HAP-1 (cell line): ENCODE measurements around the gene SLC2A5.
"Not testable (repeated sequence)": the region's sequence is repeated elsewhere in the genome, so short reads cannot be mapped to it uniquely, and the experiment has no call there.

ENCODE experiments used
- DNase-seq, 2 experiments: peaks; one replicate each; pipeline ENCODE4 v3.0.0-alpha.2; 2016 to 2020; ENCODE audit warnings: low spot score in 2 of 2
- H3K27me3 ChIP-seq: fragments of 250-450 bp; sonication (Bioruptor Pico); 2 replicates; pipeline ENCODE4 v1.5.1; 2020; ENCODE audit warnings: low read depth, mild to moderate bottlenecking, moderate library complexity
- H3K36me3 ChIP-seq: fragments of 250-450 bp; sonication (Bioruptor Pico); replicated peaks from 2 replicates; pipeline ENCODE4 v1.5.1; 2020; ENCODE audit warnings: mild to moderate bottlenecking
- H3K4me1 ChIP-seq: fragments of 250-450 bp; sonication (Bioruptor Pico); 2 replicates; pipeline ENCODE4 v1.5.1; 2020; ENCODE audit warnings: mild to moderate bottlenecking
- H3K4me3 ChIP-seq: fragments of 250-450 bp; sonication (Bioruptor Pico); 2 replicates; pipeline ENCODE4 v1.5.1; 2020; ENCODE audit warnings: mild to moderate bottlenecking, moderate library complexity
- H3K9me3 ChIP-seq: fragments of 250-450 bp; sonication (Bioruptor Pico); 2 replicates; pipeline ENCODE4 v1.5.1; 2020; ENCODE audit warnings: mild to moderate bottlenecking, moderate library complexity
- in situ Hi-C: fragments of 300-500 bp; cut with MboI; formaldehyde crosslinking; loops from 3 replicates; pipeline ENCODE4 v1.14.3; 2020; ENCODE audit warnings: low sequenced_read_pairs, inconsistent platforms, mixed read lengths

The SLC2A5 gene

DNA sequence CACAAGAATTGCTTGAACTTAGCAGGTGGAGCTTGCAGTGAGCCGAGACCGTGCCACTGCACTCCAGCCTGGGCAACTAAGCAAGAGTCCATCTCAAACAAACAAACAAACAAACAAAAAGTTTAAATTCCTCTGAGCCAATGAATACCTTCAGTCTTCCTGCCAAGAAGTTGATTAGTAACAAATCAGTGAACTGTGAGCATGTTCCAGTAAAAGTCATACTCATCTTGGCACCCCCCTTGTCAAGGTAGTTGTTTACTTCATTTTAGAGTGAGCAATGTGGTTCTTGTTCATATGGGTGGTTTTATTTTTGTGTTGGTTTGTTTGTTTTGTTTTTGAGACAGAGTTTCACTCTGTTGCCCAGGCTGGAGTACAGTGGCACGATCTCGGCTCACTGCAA is 25.2 kb downstream of the SLC2A5 start:
- Histone ChIP-seq H3K4me3 (no peak overlapping the region), H3K4me1 (no peaks in the 10 kb centered on the region), H3K36me3 (no peaks in the 10 kb centered on the region), H3K9me3 (no peaks in the 10 kb centered on the region), H3K27me3 (no peaks in the 10 kb centered on the region)
- in situ Hi-C loops: no loop called here
- DNase-seq: no peak

DNA sequence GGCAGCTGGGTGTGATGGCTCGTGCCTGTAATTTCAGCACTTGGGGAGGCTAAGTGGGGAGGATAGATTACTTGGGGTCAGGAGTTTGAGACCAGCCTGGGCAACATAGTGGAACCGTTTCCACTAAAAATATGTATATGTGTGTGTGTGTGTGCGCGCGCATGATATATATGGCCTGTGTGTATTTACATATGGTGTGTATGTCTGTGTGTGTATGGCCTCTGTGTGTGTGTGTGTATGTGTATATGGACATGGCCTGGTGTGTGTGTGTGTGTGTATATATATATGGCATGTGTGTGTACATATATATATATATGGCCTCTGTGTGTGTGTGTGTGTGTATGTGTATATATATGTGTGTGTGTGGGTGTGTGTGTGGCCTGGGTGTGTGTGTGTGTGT is 27.2 kb downstream of the SLC2A5 start:
- no peaks in the 10 kb centered on the region for H3K27me3 ChIP-seq
- in situ Hi-C loops: no loop called here
- no peaks in the 10 kb centered on the region for H3K9me3 ChIP-seq
- no peaks in the 10 kb centered on the region for H3K4me1 ChIP-seq
- no peak overlapping the region for H3K4me3 ChIP-seq
- no peak for DNase-seq
- no peaks in the 10 kb centered on the region for H3K36me3 ChIP-seq

DNA sequence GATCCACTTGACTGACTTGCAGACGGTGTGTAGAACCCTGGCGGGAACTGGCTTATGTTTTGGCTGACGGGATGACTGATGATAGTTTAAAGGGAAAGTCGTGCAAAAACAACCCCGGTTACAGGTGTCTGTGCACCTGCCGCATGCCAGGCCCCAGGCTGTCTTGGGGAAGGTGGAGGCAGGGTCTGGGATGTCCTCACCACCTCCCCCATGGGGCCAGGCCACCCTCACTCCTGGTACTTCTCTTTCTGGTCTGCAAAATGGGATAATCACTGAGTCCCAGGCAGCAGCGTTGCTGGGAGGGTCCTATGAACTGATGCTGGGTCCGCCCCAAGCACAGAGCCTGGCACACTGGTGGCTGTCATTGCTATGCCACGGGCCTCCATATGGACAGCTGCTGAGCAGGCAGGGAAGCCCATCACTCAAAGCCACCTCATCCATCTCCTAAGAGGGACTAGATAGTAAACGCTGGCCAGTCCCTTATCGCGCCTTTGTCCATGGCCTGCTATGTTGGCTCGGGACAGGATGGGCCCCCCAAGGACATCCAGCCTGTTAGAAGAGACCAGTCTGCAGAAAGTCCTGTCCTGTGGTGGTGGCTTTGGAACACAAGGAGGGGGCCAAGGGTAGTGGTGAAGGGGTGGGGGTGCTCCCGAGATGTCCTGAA is 28.2 kb downstream of the SLC2A5 start:
- no peaks in the 10 kb centered on the region for H3K36me3 ChIP-seq
- H3K4me1 ChIP-seq: no peaks in the 10 kb centered on the region

DNA sequence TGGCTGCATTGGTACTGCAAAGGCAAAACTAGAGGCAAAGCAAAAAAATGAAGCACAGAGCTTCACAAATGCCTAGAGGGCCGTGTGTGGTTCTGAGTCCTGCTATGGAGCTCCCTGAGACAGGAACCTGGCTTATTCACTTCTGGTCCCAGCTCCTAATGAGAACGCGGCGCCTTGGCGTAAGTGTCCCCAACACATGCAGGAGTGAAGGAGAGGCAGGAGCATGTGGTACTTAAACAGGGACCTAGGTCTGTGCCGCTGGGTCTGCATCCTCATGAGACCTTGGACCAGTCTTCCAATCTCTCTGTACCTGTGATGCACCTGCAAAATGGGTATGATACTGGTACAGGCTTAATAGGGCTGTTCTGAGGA is 28.8 kb downstream of the SLC2A5 start:
- DNase-seq: no peak
- no peaks in the 10 kb centered on the region for H3K27me3 ChIP-seq
- H3K9me3 ChIP-seq: no peaks in the 10 kb centered on the region
- in situ Hi-C loops: no loop called here
- no peaks in the 10 kb centered on the region for H3K36me3 ChIP-seq
- no peak overlapping the region for H3K4me3 ChIP-seq
- no peaks in the 10 kb centered on the region for H3K4me1 ChIP-seq

More for the DNA sequence above, 28.2 kb downstream of the SLC2A5 start:
- DNase-seq: no peak
- in situ Hi-C loops: no loop called here
- H3K9me3 ChIP-seq: no peaks in the 10 kb centered on the region
- H3K4me3 ChIP-seq: no peak overlapping the region
- no peaks in the 10 kb centered on the region for H3K27me3 ChIP-seq

DNA sequence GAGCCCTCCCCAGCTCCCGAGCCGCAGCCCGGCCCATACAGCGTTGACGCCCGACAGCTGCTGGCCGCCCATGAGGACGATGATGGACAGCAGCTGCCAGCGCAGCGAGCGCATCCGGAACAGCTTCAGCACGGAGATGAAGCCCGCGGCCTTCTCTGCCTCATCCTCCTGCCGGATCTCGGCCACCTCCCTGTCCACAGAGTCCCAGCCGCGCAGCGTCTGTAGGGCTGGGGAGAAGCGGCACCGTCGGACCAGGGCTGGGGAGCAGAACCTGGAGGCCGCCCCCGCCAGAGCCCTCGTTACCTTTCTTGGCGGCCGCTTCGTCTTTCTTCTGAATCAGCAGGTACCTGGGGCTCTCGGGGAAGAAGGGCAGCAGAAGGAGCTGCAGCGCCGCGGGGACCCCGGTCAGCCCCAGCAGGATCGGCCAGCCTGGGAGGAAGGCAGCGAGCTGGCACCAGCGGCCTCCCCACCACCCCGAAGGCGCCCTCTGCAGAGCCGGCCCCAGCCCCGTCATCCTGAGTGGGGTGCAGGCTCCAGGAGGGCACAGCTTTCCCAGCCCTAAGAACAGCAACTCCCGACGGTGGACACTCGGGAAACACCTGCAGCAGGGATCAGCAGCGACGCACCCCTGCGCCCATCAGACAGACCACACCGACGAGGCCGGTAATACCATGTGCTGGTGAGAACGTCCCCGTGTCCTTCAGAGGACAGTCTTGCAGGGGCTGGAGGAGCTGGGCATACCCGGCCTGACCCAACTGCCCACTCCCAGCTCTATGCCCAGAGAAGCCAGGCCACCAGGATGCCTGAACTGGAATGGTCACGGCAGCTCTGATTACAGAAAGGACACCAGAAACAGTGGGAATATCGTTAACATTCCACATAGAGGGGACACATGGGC is 29.4 kb downstream of the SLC2A5 start:
- no peak overlapping the region for H3K4me3 ChIP-seq
- in situ Hi-C loops: no loop called here
- no peaks in the 10 kb centered on the region for H3K36me3 ChIP-seq
- H3K4me1 ChIP-seq: no peaks in the 10 kb centered on the region
- no peak for DNase-seq
- 0 out of 2 replicates have a peak, but pooled peaks cover 5% of the 10 kb centered on the region for H3K9me3 ChIP-seq
- H3K27me3 ChIP-seq: no peaks in the 10 kb centered on the region

DNA sequence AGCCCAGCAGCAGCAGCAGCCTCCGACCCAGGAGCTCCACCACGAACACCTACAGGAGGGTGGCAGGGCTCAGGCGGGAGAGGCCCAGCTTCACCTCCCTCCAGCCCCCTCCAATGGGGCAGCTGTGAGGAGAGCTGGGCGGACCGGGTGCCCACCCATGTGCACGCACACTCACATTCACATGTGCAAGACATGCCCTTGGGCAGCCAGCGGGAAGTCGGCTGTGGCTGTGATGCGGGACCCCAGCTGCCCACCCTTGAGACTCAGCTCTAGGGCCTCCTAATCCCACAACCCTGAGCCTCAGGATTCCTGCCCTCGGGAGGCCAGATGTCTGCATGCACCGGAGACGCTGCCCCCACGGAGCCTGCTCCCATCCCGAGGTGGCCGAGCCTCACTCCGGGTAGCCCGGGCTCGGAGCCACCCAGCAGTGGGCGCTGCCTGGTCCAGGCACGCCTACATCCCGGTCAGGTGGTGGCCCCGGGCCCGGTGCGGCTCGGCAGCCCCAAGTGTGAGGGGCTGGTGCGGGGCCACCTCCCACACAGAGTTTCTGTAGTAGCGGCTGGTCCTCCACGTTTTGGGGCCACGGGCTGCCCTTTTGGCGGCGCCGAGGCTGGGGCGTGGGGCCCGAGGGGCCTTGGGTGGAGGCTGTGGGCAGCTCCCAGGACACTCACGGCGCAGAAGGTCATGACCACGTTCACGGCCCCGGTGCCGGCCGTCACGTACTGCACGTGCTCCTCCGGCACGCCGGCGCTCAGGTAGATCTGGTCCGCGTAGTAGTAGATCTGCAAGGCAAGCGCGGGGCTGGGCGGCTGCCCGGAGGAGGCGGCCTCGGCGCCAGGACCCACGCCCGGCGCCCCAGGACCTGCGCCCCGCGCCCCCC is 30.3 kb downstream of the SLC2A5 start:
- H3K9me3 ChIP-seq: 0 out of 2 replicates have a peak, but pooled peaks cover 5% of the 10 kb centered on the region
- H3K36me3 ChIP-seq: no peaks in the 10 kb centered on the region
- H3K4me3 ChIP-seq: no peak overlapping the region
- no peaks in the 10 kb centered on the region for H3K27me3 ChIP-seq
- H3K4me1 ChIP-seq: no peaks in the 10 kb centered on the region
- in situ Hi-C loops: no loop called here
- DNase-seq: no peak

DNA sequence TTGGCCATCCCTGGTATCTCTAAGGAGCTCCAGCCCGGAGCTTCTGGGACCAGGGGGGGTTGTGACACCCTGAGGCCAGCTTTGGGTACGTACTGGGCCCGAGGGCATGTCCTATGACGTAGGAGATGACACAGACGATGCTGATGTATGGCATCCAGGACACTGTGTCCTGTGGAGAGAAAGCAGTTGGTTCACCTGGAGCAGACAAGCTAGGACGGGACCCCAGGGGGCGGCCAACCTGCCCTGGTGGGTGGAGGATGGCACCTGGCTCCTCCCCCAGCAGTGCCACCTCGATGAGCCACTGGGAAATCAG is 31.1 kb downstream of the SLC2A5 start:
- no peak for DNase-seq
- Histone ChIP-seq H3K4me3 (no peak overlapping the region), H3K36me3 (no peaks in the 10 kb centered on the region), H3K27me3 (no peaks in the 10 kb centered on the region), H3K9me3 (0 out of 2 replicates have a peak, but pooled peaks cover 5% of the 10 kb centered on the region), H3K4me1 (no peaks in the 10 kb centered on the region)
- in situ Hi-C loops: no loop called here

DNA sequence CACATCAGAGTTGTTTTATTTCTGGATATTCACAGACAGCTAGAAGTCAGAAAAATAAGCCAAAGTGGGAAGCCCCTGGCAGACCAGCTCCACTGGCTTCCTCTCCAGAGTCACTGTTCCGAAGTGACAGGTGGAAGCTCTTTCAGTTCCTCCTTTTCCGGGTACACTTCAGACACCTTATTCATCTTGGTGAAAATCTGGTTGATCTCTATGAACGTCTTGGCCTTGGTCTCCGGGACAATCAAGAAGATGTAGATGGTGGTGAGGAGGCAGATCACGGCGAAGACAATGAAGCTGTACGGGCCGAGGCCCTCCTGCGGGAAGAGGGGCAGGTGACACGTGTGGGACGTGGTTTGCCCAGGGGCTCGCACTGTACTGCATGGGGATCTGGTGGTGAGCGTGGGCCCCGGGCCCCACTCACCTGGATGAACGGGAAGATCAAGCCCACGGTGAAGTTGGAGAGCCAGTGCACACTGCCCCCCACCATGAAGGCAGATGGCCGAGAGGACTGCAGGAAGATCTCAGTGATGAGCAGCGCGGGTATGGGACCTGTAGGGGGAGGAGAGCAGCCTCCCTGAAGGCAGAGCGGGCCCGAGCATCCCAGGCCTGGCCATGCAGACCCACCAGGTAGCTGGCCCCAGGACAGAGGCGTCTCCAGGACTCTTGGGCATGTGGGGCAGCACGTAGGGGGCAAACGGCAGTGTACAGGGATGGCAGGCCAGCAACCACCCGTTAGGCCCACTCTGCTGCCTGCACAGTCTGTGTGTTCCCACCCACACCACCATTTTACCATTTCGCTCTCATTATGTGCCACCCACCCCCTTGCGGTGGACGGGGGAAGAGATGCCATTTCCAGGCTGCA is 31.7 kb downstream of the SLC2A5 start:
- no peak overlapping the region for H3K4me3 ChIP-seq

DNA sequence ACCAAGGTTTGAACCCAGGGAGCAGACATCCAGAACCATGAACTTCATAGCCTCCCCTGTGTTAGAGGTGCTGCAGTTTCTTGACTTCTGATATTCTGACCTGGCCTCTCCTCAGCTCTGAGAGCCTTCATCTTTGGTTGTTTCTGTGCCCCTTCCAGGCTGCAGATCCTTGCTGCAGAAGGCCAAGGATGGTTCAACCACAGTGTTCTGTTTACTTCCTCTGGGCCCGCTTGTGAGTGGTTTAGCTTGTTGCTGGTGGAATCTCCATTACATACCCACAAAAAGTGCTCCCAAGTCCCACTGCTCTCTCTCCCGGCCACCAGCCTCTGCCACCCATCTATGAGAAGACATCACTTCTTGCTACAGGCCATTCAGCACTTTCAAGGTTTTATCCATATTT is 34.2 kb downstream of the SLC2A5 start:
- Histone ChIP-seq H3K4me3 (no peak overlapping the region), H3K4me1 (no peaks in the 10 kb centered on the region), H3K27me3 (no peaks in the 10 kb centered on the region), H3K36me3 (no peaks in the 10 kb centered on the region), H3K9me3 (peaks cover 16% of the 10 kb centered on the region)
- in situ Hi-C loops: no loop called here
- DNase-seq: no peak

More for the DNA sequence above, 31.7 kb downstream of the SLC2A5 start:
- H3K27me3 ChIP-seq: no peaks in the 10 kb centered on the region
- in situ Hi-C loops: no loop called here
- no peaks in the 10 kb centered on the region for H3K4me1 ChIP-seq
- H3K36me3 ChIP-seq: no peaks in the 10 kb centered on the region
- 0 out of 2 replicates have a peak, but pooled peaks cover 5% of the 10 kb centered on the region for H3K9me3 ChIP-seq
- no peak for DNase-seq

DNA sequence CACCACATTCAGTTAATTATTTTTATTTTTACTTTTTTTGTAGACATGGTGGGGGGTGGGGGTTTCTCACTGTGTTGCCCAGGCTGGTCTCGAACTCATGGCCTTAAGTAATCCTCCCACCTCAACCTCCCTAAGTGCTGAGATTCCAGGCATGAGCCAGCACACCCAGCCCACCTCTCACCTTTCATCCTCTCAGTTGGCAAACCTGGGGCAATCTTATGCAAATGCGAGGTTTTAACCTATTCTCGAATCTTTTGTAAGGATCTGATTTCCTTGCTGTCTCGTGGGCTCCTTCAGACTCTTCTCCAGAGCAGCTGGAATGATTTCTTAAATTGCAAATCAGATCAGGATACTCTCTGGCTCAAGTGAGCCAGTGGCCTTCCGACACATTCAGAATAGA is 36.1 kb downstream of the SLC2A5 start:
- H3K9me3 ChIP-seq: peaks cover 16% of the 10 kb centered on the region
- no peaks in the 10 kb centered on the region for H3K27me3 ChIP-seq
- H3K36me3 ChIP-seq: no peaks in the 10 kb centered on the region
- H3K4me3 ChIP-seq: no peak overlapping the region
- no peak for DNase-seq
- in situ Hi-C loops: no loop called here
- no peaks in the 10 kb centered on the region for H3K4me1 ChIP-seq

DNA sequence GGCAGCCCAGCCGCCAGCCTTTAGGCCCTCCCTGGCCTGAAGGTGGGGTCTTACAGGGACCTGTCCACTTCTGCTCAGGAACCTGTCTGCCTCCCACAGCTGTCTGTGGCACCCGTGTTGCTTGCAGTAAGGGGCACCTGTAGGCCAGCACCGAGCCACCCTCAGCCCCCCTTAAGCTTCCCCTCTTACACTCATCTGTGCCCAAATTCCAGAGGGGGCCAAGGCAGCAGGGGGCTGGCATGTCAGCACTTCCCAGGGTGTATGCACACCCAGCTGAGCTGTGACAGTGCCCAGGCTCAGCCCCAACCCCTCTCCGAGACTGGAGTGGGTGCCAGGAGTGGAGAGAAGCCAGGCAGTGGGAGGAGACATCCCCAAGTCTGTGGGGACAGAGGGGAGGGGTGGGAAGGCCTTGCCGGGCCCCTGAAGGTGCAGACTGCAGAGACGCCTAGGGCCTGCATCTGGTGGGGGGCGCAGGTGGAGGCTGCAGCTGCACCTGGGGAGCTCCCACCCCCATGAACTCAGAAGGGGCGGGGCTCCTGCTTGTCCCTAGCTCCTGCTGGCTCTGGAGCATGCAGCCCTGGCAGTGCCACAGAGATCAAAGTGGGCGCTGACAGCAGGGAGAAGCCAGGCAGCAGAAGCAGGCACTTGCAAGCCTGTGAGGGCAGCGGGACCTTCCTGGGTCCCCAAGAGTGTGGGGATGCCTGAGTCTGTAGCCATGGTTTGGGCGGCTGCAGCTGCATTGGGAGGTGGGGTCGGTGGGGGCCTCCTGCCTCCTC is 37.8 kb downstream of the SLC2A5 start:
- DNase-seq: no peak
- no peaks in the 10 kb centered on the region for H3K4me1 ChIP-seq
- peaks cover 16% of the 10 kb centered on the region for H3K9me3 ChIP-seq
- no peaks in the 10 kb centered on the region for H3K36me3 ChIP-seq
- in situ Hi-C loops: no loop called here
- H3K27me3 ChIP-seq: no peaks in the 10 kb centered on the region
- H3K4me3 ChIP-seq: no peak overlapping the region

DNA sequence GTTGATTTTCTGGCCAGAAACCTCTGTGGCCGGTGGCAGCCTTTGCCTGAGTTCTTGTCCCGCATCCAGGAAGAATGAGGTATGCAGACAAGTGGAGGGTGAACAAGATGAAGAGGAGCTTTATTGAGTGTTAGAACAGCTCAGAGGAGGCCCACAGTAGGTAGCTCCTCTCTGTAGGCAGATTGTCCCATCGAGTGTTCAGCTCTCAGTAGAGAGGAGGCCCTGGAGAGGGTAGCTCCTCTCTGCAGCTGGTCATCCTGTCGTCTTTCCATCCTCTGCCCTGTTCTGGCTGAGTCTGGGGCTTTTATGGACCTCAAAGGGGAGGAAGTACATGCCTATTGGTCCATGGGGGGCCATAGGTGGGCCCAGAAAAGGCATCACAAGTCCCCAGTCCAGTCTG is 38.4 kb downstream of the SLC2A5 start:
- in situ Hi-C loops, H3K4me1 ChIP-seq, H3K27me3 ChIP-seq, H3K4me3 ChIP-seq, H3K36me3 ChIP-seq, DNase-seq: not testable (repeated sequence)
- peaks cover 16% of the 10 kb centered on the region for H3K9me3 ChIP-seq
